ENCODE data around the gene RBBP8NL. TPM values are rescaled to one million over a fixed set of nuclear protein-coding genes. Genes with fewer than 3 reads are reported as not detected.

The RBBP8NL gene
- total and polyA plus RNA-seq, 9 of the 15 experiments (the other 6 are each of a cell fraction or from before 2014, with no cell fraction given), result not detected

DNA sequence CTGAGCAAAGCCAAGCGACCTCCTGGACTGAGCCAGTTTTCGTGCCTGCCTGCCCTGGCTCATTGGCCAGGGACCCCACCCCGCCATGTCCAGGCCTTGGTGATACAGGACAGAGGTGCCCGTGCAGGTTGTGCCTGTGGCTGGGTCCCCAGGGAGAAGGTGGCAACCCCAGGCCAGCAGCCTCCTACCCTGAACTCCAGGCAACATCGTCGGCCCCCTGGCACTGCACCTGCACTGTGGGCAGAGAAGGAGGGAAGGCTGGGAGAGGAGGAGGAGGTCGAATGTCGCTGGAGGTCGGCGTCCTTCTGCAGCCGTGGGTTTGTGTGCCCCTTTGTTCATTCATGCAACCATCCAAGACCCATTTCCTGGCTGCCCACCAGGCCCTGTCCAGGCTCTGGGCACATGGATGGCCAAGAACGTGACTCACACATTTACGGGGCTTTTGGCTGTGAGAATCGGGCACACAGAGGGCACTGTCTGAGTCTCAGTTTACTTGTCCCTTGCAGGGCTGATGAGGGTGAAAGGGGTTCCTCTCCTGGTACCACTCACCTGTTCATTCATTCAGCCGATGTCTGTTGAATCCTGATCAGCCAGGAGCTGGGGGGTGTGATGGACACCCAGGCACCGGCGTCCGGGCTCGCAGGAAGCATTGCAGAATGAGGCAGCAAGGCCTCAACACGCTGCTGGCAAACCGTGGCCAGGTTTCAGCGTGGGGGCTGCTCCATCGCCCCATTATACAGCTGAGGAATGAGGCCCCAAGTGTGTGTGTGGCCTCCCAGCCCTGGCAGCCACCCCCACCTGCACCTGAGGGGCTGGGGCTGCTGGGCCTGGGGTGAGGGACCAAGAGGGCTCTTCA is 2.3 kb upstream of the RBBP8NL start (continued):
- no peak for TF ChIP-seq CHD7 (IDR thresholded peaks at IDR 0.05; ENCODE audit: low read depth, low read length)
- TF ChIP-seq, protein P1, sequence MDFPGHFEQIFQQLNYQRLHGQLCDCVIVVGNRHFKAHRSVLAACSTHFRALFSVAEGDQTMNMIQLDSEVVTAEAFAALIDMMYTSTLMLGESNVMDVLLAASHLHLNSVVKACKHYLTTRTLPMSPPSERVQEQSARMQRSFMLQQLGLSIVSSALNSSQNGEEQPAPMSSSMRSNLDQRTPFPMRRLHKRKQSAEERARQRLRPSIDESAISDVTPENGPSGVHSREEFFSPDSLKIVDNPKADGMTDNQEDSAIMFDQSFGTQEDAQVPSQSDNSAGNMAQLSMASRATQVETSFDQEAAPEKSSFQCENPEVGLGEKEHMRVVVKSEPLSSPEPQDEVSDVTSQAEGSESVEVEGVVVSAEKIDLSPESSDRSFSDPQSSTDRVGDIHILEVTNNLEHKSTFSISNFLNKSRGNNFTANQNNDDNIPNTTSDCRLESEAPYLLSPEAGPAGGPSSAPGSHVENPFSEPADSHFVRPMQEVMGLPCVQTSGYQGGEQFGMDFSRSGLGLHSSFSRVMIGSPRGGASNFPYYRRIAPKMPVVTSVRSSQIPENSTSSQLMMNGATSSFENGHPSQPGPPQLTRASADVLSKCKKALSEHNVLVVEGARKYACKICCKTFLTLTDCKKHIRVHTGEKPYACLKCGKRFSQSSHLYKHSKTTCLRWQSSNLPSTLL (IDR thresholded peaks at IDR 0.05), result no peak

All from K562 (cell line).